H1 (cell line): ENCODE results near the gene LRRC8D. TPM values are rescaled to one million over a fixed set of nuclear protein-coding genes. Genes with fewer than 3 reads are reported as not detected.

ENCODE experiments used
- ATF3 ChIP-seq: IDR thresholded peaks from 2 replicates; pipeline ENCODE4 v1.6.1; 2011; ENCODE audit warnings: low read depth, mild to moderate bottlenecking, low read length; ENCODE audit not compliant: insufficient read depth
- CTCF ChIP-seq, 3 experiments: IDR thresholded peaks; 1 replicate in 2 of 3; 2 replicates in 1 of 3; pipeline versions ENCODE4 v1.5.1 to v1.6.1; 2011; ENCODE audit warnings: low read length in 3 of 3, mild to moderate bottlenecking in 3 of 3, inconsistent platforms in 2 of 3, low read depth in 1 of 3, moderate library complexity in 1 of 3; ENCODE audit not compliant: insufficient read depth in 1 of 3; ENCODE audit errors: control extremely low read depth in 1 of 3
- SAP30 ChIP-seq: fragments of 300-600 bp; sonication (generic); IDR thresholded peaks from 2 replicates; pipeline ENCODE4 v1.7.1; 2012; ENCODE audit warnings: low read length, moderate library complexity, mild to moderate bottlenecking, inconsistent platforms; ENCODE audit not compliant: insufficient read depth, insufficient replicate concordance
- SIRT6 ChIP-seq: IDR thresholded peaks from one replicate; pipeline ENCODE4 v1.7.1; 2012; ENCODE audit warnings: low read length, inconsistent platforms
- polyA plus RNA-seq, 7 experiments: library from polyadenylated mRNA; depleted of rRNA in 3 of 7; stranded (reverse) in 5 of 7; unstranded in 2 of 7; fragments of >200 nt in 5 of 7; fragments of 200-250 nt in 2 of 7; gene quantifications; 1 replicate in 5 of 7; 2 replicates in 1 of 7; 4 replicates in 1 of 7; pipeline versions ENCODE4 v1.2.1 to v1.2.3, GENCODE V29; 2011 to 2013; ENCODE audit warnings: missing spikeins in 2 of 7, mixed read lengths in 2 of 7
- total RNA-seq: library from RNA; stranded (reverse); fragmentation: NEBNext Ultra II Directional; extraction: Animal tissue kit (Norgen Biotek cat#: 25700); gene quantifications from 2 replicates; pipeline ENCODE4 v1.2.1, GENCODE V29; 2021

Gene LRRC8D
- total and polyA plus RNA-seq, 2 of the 8 experiments (the other 6 are each of a cell fraction or from before 2014, with no cell fraction given), result 42.0 to 58.5 TPM

- TF ChIP-seq CTCF (IDR thresholded peaks at IDR 0.05; ENCODE audit: control extremely low read depth in 1 of 3, insufficient read depth in 1 of 3, low read depth in 1 of 3, low read length in 3 of 3), result no peak
- TF ChIP-seq ATF3, result no peak
- TF ChIP-seq SAP30, result no peak
- TF ChIP-seq SIRT6, result no peak
Measured at GRCh38 chr1:89942825-89943658, 122.2 kb downstream of the LRRC8D start (continued).
